D341Med (cell line): ENCODE measurements around the gene RAB30.

Experiments used
- DNase-seq: peaks from one replicate; pipeline ENCODE4 v3.0.0; 2012; ENCODE audit warnings: low spot score

The RAB30 gene, protein sequence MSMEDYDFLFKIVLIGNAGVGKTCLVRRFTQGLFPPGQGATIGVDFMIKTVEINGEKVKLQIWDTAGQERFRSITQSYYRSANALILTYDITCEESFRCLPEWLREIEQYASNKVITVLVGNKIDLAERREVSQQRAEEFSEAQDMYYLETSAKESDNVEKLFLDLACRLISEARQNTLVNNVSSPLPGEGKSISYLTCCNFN

DNA sequence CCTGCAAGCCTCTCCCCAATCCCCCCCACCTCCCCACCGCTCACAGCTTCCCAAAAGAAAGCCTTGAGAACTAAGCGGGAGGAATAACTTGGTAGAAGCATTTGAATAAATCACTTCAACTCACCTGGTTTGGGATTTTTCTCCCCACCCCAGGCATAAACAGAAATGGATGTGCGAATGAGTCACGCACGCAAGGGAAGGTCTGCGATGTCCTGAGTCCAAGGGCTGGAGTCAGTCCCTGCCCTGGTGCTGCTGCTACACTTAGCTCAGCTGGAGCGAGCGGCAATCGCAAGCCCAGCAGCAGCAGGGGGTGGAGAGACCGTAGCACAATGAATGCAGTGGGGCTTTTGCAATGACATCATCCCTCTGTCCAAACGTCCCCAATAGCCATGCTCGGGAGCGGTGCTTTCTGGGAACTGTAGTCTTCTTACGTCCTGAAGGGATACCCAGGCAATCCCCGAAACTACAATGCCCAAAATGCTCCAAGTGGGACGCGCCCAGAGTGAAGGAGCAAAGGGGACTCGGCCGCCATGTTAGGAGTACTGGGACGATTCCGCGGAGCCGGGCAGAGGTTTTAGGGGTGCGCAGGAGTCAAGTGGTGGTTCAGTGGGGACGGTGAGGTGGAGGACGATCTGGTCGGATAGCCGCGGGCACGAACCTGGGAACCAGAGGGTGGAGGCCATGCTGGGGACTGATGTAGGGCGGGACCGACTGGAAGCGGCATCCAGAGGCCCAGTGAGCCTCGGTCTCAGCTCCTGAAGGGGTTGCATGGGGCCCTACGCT is at the start of gene RAB30:
TSS of gene RAB30 (minus strand) at position 331 of the 783 bp plus-strand sequence. CDS start 74,581 bp downstream, outside the sequence.
- peak; percentile 92 for DNase-seq

DNA sequence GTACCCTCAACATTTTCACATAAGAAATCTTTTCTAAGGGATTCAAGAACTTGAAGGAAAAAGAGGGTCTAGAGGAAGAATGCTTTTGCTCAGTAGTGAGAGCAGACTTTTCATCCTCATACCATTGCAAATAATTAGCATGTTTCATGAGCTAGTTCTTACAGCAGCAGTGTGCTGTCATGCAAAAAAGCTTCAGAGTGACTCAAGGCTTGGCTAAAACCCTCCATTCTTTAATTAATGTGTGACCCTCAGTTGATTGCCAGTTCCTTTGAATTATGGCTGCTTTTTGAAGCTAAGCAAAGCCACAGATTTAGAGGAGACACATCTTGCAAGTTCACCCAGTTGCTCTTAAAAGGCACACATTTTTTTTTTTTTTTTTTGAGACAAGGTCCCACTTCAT is 48.6 kb upstream of the RAB30 start:
- no peak for DNase-seq

DNA sequence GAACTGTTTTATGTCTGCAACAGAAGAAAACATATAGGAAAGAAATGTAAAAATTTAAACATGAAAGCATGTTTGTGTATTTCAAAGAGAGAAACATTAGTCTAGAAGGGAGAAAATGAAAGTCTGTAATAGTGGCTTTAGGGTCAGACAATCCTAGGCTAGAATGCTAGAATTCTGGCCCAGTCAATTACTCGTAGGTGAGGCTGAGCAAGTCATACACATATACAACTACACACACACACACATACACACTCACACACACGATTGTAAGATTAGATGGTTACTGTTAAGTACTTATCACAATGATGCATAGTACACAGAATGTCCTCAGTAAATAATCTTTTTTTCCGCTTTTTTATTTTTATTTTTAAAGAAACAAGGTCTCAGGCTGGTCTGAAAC is 47.5 kb upstream of the RAB30 start:
- no peak for DNase-seq

DNA sequence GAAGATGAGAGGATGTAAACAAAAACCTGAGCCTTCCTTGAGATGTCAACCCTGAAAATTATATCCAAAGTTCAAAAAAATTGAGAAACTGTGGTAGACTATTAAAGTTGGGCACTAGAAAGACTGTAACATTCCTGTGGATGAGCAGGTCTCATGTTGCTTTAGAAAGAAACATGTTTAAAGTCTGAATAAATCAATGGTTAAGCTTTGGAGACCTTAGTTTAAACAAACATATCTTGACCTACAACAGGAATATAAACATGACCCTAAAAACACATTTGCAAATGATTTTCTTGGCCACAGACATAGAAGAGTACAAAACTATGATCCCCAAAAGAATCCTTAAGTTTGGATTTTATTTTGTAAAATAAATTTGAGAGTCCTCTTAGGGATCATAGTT is 47.1 kb upstream of the RAB30 start:
- DNase-seq, result no peak

DNA sequence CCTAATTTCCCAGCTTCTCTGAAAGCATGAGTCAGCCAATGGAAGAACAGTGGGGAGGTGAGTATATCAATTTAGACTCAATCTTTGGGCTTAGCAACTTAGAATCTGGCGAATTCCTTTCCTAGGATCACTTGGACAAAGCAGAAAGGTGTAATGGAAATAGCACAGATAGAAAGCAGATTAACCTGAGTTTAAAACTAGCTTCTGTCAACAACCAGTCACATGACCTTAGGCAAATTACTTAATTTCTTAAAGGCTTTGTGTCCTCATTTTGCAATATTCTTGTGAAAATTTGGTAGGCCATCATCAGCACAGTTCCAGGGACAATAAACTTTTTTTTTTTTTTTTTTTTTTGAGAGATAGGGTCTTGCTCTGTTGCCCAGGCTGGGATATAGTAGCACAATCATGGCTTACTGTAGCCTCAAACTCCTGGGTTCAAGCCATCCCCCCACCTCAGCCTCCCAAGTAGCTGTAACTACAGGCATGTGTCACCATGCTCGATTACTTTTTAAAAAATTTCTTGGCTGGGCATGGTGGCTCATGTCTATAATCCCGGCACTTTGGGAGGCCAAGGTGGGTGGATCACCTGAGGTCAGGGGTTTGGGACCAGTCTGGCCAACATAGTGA is 44.4 kb upstream of the RAB30 start:
- no peak for DNase-seq

DNA sequence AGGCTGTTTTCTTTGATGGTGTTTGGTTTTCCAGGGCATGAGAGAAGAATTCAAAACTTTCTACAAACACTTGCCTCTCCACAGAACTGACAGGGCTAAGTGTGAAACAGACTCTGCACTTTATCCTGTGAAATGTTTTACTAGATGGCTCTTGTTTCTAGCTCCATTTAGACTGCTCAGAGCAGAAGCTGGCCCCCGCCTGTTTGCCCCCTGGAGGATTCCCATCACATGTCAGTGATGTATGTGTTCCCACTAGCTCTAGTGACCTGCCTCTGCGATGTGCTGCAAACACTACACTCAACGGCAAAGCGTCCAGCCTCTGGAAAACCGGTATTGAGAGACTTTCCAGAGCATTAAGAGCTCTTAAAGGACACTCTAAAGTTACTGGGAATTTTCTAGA is 43.9 kb upstream of the RAB30 start:
- no peak for DNase-seq

DNA sequence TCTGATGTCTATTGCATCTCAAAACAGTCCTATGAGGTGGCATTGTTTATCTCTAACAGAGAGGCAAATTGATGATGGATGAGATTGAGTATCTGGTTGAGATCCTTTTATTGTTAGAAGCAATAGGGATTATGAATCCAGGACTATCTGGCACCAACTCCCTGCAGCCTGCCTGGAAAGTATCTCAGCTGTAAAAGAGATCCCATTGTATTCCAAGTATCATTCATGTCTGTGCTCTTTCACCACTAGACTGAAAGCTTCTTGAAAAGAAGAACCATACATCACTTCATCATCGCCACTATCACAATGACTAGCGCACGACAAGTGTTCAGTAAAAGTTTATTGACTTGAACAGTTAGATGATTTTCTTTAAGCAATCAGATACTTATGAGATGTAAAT is 43.3 kb upstream of the RAB30 start:
- no peak for DNase-seq

DNA sequence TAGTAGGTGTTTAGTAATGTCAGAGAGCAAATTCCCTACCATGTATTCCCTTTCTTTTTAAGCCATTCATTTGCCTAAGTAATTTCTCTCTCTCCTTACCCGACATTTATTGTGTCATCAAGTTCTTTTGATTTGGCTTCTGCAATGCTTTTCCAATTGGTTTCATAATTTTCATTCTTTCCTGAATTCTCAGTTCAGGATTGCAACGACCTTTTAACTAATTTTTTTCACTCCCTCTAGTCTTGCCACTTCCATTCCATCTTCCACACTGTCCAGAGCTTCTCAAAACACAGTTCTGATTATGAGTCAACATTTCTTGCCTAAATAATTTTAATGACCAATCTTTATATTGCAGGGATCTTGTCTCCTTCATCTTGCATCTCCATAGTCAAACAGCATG is 41.2 kb upstream of the RAB30 start:
- no peak for DNase-seq

DNA sequence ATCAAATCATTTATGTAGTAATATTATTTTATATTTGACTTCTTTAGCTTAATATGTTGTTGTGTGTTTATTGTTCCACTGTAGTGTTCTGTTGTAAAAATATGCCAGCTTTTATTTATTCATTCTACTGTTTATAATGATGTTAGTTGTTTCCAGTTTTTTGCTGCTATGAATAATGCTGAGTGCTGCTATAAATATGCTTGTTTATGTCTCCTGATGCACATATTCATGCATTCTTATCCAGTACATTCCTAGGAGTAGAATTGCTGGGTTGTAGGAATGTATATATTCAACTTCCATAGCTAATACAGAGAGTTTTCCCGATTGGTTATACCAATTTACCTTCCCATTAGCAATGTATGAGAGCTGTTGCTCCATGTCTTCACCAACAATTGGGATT is 33.5 kb upstream of the RAB30 start:
- no peak for DNase-seq

DNA sequence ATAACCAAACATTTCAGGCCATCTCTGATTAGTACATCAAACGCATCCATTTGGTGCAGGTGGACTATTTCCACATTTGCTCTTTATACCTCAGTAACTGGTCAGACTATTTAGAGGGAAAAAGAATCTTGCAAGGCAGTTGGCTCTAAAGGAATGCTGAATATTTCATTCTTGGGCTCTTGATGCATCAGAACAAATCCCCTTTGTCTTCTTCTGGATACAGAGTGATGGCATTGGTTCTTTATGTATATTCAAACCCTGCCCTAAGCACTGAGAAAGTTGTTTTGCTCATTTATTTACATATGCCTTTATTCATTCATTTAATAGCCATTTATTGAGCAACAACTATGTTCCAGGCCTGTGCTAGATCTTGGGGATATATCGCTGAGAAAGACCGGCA is 31.1 kb upstream of the RAB30 start:
- no peak for DNase-seq

DNA sequence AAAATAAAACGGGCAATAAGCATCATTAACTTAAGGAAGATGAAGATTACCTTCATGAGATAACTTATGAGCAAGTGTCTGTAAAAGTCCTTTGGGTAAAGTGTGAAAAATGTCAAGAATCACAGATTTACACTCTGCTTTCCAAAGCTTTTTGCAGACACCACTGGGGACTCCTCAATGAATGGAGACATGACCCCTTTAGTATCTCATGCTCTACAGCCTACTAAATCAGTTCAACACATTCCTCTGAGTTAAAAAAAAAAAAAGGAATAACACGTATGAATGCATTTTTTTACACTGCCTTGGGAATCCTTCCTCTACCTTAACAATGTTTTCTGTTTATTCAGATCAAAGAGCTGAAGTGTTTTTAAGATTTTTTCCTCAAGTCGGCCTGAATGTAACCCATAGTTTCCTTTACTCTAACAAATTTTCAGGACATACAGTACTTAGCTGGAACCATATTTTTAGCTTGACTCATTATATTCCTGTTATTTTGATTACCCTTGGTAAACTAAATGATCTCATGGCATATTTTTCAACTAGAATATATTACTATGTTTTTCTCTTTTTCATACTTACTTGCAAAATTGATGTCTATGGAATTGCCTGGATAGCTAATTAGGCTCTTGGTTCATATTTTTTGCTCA is 25.9 kb upstream of the RAB30 start:
- DNase-seq, result no peak

DNA sequence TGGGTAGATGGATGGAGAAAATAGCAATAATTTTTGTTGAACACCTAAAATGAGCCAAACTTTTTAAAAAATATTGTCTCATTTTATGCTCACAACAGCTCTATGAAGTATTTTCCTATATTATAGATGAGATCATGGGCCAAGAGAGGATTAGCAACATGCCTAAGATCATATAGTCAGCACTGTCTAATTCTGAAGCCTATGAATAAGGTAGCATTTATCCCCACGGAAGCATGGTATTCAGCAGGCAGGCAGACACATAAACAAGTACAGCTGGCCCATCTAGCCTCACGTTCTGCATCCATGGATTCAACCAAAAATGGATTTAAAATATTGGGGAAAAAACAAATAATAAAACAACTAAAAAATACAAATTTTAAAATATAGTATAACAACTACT is 21.9 kb upstream of the RAB30 start:
- DNase-seq, result no peak

DNA sequence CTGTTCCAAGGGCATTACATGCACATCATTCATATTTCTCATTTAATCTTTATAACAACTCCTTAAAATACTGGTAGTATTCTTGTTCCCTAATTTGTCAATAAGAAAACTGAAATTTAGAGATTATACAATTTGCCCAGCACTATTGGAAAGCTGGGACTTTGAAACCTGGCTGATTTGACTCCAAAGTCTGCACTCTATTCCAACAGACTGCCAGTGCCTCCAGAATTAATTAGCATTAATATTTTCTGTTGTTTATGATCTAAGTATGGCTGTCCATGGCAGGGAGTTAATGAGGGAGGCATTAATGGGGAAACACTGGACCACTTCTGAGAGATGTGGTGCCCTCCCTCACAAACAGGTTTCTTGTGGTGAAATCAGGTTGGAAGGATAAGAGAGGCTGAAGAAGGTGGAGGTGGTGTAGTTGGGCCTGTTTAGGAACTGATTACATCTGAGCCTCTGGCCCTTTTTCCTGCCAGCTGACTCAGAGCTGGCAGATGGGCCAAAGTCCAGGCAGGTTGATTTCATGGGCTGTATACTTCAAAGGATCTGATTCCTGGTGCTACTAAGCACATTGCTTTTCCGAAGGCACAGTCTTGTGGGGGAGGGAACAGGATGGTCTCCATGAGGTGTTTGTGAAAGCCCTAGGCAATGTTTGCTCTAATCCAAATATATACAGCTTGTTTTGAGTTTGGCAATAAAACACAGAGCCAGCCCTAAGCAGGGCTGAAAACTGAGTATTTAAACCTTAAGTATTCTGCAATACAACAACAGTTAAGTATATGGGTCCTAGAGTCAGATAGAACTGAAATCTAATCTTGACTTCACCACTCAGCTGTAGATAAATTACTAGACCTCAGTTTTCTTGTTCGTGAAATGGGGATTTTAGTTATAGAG is 21.0 kb upstream of the RAB30 start:
- no peak for DNase-seq

DNA sequence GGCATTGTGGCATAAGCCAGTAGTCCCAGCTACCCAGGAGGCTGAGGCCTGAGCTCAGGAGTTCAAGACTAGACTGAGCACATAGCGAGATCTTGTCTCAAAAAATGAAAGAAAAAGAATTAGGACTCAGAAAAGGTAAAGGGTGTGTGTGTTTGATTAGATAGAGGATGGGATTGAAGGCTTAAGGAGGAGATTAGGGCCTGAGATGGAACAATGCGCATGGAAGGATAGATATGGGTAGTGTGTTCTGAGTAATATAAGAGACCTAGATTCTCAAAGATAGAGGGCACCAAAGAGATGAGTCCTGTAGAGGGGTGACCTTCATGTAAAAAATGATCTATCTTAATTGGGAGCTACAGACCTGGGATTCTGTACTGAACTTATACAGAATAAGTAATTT is 17.3 kb upstream of the RAB30 start:
- no peak for DNase-seq

DNA sequence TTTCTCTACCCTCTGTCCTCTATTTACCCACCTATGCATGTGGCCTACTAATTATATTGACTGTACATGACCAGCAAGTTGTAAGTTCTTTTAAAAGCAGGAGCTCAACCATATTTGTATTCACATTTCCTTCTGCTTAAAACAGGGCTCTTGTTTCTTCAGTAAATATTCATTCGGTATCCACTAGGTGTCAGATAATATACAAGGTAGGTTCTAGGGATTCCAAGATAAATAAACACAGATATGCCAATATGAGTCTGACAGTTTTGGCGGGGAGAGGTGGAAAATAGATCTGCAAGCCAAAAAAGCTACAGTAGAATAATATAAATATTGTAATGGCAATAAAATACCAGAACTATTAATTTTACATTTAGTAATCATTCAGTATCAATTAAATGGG is 15.3 kb upstream of the RAB30 start:
- no peak for DNase-seq

DNA sequence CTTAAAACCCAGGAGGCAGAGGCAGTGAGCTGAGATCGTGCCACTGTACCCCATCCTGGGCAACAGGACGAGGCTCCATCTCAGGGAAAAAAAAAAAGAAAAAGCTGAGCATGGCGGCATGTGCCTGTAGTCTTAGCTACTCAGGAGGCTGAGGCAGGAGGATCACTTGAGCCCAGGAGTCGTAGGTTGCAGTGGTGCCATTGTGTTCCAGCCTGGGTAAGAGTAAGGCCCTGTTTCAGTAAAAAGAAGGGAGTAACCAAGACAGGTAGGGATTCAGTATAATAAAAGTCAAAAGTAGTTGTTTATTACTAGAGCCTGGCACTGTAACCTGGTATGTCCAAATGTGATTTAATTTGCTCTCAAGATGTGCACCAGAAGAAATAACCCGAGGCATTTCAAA is 8.1 kb upstream of the RAB30 start:
- no peak for DNase-seq

DNA sequence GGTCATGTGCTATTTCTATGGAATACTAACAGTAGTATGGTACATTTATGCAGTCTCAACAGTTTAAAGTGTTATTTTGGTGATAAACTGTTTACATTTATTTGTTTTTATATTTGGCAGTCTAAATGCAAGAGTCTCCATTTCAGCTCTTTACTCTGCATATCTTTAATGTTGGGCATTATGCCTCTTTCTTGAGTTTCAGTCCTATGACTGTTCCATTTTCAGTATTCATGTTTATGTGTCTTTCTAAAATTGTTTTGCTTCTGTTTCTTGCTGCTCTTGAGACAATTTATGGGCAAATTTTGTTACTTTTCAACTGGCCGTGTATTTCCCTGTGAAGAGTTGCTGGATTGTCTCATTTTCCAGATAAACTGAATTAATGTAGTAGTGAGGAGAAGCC is 6.6 kb upstream of the RAB30 start:
- DNase-seq, result no peak

DNA sequence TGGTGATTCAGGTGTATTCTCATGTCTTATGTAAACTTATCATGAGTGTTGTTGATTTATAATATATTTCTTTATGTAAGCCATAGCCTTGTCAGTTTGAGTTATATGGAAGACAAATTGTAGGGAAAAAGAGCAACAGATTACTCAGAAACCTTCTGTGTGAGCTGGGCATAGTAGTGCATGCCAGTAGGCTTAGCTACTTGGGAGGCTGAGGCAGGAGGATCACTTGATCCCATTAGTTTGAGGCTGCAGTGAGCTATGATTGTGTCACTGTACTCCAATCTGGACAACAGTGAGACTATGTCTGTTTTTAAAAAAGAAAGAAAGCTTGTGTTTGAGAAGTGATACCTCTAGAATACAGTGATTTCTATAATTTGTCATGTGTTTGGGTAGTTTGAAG is 2.2 kb upstream of the RAB30 start:
- no peak for DNase-seq

DNA sequence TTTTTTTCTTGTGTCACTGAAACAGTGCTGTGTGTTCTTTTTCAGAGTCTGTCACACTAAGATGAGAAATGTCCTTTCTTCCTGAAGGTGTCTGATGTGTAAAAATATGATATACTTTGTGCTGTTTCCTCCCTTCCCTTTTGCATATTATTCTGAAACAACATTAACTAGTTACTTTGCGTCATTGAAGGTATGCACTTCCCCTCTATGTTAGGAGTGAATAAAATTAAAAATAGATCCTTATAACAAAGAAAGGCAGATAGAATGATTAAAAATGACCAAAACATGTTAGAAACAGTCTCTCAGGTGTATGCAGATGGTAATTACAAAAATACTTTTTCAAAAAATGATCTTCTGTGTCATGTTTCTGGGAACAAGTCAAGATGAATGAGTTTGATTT is 1.6 kb upstream of the RAB30 start:
- DNase-seq, result no peak

DNA sequence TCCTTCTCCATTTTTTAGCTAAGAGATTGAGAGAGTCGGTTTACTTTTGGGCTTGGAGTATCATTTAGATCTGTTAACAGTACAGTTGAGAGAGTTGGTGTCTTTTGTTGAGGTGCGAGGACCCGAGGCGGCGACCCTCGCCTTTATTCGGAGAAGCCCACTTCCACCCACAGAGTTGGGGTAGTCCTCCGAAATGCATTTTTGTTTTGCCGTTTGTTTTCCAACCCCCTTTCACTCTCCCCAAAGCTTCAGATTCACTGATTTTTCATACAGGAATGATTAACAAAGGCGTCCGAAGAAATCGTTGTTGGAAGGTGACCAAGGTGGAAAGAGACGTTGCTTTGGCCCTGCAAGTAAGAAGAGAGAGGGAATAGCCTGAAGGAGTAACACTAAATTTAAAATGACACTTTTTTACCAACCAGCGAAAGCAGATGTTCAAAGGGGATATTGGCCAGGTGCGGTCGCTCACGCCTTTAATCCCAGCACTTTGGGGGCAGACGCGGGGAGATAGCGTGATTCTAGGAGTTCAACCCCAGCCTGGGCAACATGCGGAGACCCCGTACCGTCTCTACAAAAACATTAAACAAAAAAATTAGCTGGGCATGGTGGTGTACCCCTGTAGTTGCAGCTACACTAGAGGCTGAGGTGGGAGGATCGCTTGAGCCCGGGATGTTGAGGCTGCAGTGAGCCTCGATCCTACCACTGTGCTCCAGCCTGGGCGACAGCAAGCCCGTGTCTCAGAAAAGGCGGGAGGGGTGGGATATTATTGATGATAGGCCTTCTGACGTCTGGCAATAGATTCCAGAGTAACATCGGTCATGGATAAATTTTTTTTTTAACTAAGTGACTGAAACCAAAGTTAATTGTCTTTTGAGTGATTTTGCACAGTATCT is 899 bp upstream of the RAB30 start:
- DNase-seq, result no peak
